ENCODE results near the gene CTCF.
A peak's percentile ranks its signal among the peaks of the same experiment; 100 is the strongest.

DNA sequence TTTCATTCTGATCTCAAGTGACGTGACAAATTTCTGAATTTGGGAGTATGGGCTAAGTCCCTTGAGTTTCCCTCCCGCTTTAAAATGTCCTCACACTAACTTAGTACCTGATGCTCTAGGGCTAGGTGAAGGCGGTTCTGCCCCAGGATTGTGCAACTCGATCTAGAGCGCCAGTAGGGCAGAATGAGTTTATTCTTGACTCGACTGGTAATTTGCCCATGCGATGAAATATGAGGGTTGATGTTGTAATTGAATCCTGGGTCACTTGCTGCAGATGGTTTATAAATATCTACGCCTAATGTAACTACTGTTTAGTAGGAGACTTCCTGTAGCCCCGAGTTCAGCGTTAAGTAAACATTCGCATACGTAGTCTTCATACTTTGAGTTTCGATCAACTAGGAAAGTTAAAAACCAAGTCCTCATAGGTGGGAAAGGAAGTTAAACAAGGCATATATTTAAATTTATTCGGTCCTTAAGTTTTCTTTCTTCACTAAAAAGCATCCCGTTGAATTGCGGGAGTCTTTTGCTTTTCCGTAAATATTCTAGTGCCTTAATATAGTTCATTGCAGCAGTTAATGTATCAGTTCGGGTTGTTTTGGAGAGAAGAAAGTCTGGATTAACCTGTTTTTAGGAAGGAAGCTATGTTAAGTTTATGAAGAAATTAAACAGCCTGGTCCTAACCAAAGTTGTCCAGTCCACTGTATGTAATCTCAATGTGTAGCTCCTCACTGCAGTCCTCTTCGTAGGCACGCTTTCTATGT, 1.6 kb downstream of the CTCF start:
- TF ChIP-seq, protein P1, sequence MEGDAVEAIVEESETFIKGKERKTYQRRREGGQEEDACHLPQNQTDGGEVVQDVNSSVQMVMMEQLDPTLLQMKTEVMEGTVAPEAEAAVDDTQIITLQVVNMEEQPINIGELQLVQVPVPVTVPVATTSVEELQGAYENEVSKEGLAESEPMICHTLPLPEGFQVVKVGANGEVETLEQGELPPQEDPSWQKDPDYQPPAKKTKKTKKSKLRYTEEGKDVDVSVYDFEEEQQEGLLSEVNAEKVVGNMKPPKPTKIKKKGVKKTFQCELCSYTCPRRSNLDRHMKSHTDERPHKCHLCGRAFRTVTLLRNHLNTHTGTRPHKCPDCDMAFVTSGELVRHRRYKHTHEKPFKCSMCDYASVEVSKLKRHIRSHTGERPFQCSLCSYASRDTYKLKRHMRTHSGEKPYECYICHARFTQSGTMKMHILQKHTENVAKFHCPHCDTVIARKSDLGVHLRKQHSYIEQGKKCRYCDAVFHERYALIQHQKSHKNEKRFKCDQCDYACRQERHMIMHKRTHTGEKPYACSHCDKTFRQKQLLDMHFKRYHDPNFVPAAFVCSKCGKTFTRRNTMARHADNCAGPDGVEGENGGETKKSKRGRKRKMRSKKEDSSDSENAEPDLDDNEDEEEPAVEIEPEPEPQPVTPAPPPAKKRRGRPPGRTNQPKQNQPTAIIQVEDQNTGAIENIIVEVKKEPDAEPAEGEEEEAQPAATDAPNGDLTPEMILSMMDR (IDR thresholded peaks at IDR 0.05) = no peak
- TF ChIP-seq POLR2A (IDR thresholded peaks at IDR 0.05) = no peak
- peak; percentile 41 to 73 for TF ChIP-seq EP300 (IDR thresholded peaks at IDR 0.05)

Measured in tibial nerve (tissue), 4 donors.